ENCODE results near the gene EME2. TPM values are rescaled to one million over a fixed set of nuclear protein-coding genes. Genes with fewer than 3 reads are reported as not detected.
"Not testable (repeated sequence)": the region's sequence is repeated elsewhere in the genome, so short reads cannot be mapped to it uniquely, and the experiment has no call there.

EME2 gene
- total and polyA plus RNA-seq, 9 donors = 0.83 to 19.2 (median 13.7) TPM

DNA sequence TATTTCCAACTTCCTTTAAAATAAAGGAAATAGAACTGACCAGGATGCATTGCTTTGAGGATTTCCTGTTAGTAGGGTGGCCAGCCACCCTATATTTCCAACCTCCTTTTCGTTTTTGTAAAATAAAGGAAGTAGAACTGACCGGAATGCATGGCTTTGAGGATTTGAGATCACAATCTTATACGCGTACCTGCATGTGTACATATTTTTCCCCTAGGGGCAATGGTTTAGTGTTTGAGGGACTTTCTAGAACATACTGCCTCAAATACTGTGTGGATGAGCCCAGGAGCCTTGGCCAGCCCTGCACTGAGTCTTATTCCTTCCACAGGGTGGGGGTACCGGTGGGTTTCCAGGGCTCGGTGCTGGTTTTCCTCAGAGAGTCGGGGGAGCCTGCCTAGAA is 41.0 kb upstream of the EME2 start:
- TF ChIP-seq POLR2A (IDR thresholded peaks at IDR 0.05) = no peak
- no peak for TF ChIP-seq EP300 (IDR thresholded peaks at IDR 0.05)
- TF ChIP-seq, protein P1, sequence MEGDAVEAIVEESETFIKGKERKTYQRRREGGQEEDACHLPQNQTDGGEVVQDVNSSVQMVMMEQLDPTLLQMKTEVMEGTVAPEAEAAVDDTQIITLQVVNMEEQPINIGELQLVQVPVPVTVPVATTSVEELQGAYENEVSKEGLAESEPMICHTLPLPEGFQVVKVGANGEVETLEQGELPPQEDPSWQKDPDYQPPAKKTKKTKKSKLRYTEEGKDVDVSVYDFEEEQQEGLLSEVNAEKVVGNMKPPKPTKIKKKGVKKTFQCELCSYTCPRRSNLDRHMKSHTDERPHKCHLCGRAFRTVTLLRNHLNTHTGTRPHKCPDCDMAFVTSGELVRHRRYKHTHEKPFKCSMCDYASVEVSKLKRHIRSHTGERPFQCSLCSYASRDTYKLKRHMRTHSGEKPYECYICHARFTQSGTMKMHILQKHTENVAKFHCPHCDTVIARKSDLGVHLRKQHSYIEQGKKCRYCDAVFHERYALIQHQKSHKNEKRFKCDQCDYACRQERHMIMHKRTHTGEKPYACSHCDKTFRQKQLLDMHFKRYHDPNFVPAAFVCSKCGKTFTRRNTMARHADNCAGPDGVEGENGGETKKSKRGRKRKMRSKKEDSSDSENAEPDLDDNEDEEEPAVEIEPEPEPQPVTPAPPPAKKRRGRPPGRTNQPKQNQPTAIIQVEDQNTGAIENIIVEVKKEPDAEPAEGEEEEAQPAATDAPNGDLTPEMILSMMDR (IDR thresholded peaks at IDR 0.05) = no peak
- Histone ChIP-seq H3K27me3 (no peaks in the 10 kb centered on the region), H3K36me3 (no peaks in the 10 kb centered on the region), H3K4me3 (no peak overlapping the region), H3K4me1 (ENCODE audit: insufficient read depth) (no peaks in the 10 kb centered on the region), H3K9me3 (no peaks in the 10 kb centered on the region), H3K27ac (no peak overlapping the region)
- intact Hi-C loops (cut with DNase I) = no loop called here
- DNase-seq = no peak
- 77 to 89% (median 79%) methylated on average over 6 to 7 of the region's 7 CpGs for WGBS, 3 donors

GRCh38 chr16:1732071-1732470 is 40.5 kb upstream of the EME2 start:
- WGBS, 3 donors = 76 to 86% (median 81%) methylated on average over 14 of the region's 14 CpGs
- TF ChIP-seq EP300 (IDR thresholded peaks at IDR 0.05) = no peak
- TF ChIP-seq POLR2A (IDR thresholded peaks at IDR 0.05) = no peak
- TF ChIP-seq, protein P1 (IDR thresholded peaks at IDR 0.05) = no peak
- DNase-seq = no peak
- Histone ChIP-seq H3K27ac (no peak overlapping the region), H3K9me3 (no peaks in the 10 kb centered on the region), H3K4me1 (ENCODE audit: insufficient read depth) (no peaks in the 10 kb centered on the region), H3K36me3 (no peaks in the 10 kb centered on the region), H3K4me3 (no peak overlapping the region), H3K27me3 (no peaks in the 10 kb centered on the region)
- intact Hi-C loops (cut with DNase I) = no loop called here

DNA sequence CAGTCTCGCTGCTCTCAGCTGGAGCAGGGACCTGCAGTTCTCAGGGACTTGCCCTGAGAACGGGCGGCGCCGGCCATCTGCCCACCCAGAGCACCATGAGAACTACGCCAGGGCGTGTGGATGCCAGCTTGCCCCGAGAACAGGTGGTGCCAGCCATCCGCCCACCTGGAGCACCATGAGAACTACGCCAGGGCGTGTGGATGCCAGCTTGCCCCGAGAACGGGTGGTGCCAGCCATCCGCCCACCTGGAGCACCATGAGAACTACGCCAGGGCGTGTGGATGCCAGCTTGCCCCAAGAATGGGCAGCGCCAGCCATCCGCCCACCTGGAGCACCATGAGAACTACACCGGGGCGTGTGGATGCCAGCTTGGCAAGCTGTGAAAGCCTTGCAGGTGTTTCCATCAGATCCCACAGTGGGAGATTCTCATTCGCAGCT is 40.0 kb upstream of the EME2 start:
- 88 to 91% (median 89%) methylated on average over 21 of the region's 21 CpGs for WGBS, 3 donors
- H3K36me3 ChIP-seq; H3K27ac ChIP-seq; H3K4me3 ChIP-seq; H3K9me3 ChIP-seq; intact Hi-C loops (cut with DNase I); H3K4me1 ChIP-seq (ENCODE audit: insufficient read depth); DNase-seq; H3K27me3 ChIP-seq: not testable (repeated sequence)

GRCh38 chr16:1734123-1734522 is 38.5 kb upstream of the EME2 start:
- no peak for TF ChIP-seq POLR2A (IDR thresholded peaks at IDR 0.05)
- TF ChIP-seq, protein P1 (IDR thresholded peaks at IDR 0.05) = no peak
- TF ChIP-seq EP300 (IDR thresholded peaks at IDR 0.05) = no peak
- no peaks in the 10 kb centered on the region for H3K27me3 ChIP-seq
- H3K27ac ChIP-seq = no peak overlapping the region
- no peaks in the 10 kb centered on the region for H3K9me3 ChIP-seq
- no peak overlapping the region for H3K4me3 ChIP-seq
- H3K4me1 ChIP-seq (ENCODE audit: insufficient read depth) = no peaks in the 10 kb centered on the region
- DNase-seq = no peak
- intact Hi-C loops (cut with DNase I) = no loop called here
- WGBS, 3 donors = 88 to 93% (median 91%) methylated on average over 12 to 22 of the region's 22 CpGs
- H3K36me3 ChIP-seq = no peaks in the 10 kb centered on the region

- Histone ChIP-seq H3K9me3 (no peaks in the 10 kb centered on the region), H3K27me3 (no peaks in the 10 kb centered on the region), H3K4me3 (no peak overlapping the region), H3K27ac (no peak overlapping the region), H3K4me1 (ENCODE audit: insufficient read depth) (no peaks in the 10 kb centered on the region), H3K36me3 (no peaks in the 10 kb centered on the region)
- no peak for DNase-seq
- no peak for TF ChIP-seq POLR2A (IDR thresholded peaks at IDR 0.05)
- no peak for TF ChIP-seq EP300 (IDR thresholded peaks at IDR 0.05)
- TF ChIP-seq, protein P1 (IDR thresholded peaks at IDR 0.05) = no peak
- intact Hi-C loops (cut with DNase I) = no loop called here
- 96 to 97% (median 96%) methylated on average over 22 of the region's 22 CpGs for WGBS, 3 donors
These were observed 37.8 kb upstream of the EME2 start for GRCh38 chr16:1734816-1735215.
